ENCODE measurements around the gene SSTR5. TPM values are rescaled to one million over a fixed set of nuclear protein-coding genes. Genes with fewer than 3 reads are reported as not detected.
"Not testable (repeated sequence)": the region's sequence is repeated elsewhere in the genome, so short reads cannot be mapped to it uniquely, and the experiment has no call there.

The SSTR5 gene
- total RNA-seq (2022) (not detected in 2 replicates), Bru-seq, nascent RNA (not detected), BruChase-seq, experiment 1, labeled RNA remaining after a 6-hour chase (not detected), BruChase-seq, experiment 2, labeled RNA remaining after a 2-hour chase (not detected)
- long read RNA-seq = 0 reads

DNA sequence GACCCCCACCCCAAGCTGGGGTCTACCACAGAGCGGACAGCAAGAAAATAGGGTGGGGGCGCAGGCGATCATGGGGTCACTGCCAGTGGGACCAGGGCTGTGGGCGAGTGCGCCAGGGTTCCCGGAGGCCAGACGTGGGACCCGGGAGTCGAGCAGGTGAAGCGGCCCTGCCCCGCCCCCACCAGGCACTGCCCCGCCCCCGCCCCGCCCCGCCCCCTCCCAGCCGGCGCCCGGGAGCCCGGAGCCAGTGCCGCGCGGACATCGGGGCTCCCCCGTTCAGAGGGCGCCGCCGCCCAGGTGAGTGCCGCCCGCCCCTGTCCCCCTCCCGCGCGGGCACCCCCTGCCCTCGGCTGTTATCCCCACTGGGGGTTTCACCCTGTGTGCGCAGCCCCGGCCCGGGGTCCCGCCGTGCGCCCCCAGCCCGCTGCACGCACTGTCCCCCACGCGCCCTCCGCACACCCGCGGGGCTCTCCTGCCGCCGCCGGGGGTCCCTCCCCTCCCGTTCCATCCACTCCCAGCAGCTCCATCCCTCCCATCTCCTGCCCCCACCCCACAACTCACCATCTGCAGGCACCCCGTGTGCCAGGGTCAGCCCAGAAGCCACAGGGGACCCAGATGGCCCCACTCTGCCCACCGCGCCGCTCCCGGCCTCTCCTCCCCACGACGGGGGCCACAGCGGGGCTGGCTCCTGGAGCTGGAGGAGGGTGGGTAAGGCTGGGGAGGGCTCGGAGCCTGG lies at the start of gene SSTR5:
SSTR5 (plus strand) TSS at position 222 of the 736 bp plus-strand sequence. CDS start 6,122 bp downstream, outside the sequence.
- no peaks in the 10 kb centered on the region for H3K9me3 Mint-ChIP-seq (ENCODE audit: low read depth, unreplicated experiment)
- H3K36me3 Mint-ChIP-seq (ENCODE audit: insufficient read depth, unreplicated experiment) = no peaks in the 10 kb centered on the region
- DNase-seq = no peak
- no TSS peak for BruUV-seq (replicated peaks)
- intact Hi-C loops (cut with micrococcal nuclease; ENCODE audit: unreplicated experiment) = no loop called here
- peaks cover 96% of the 10 kb centered on the region for H3K27me3 Mint-ChIP-seq (ENCODE audit: unreplicated experiment)
- no peak for TF ChIP-seq CTCF (IDR thresholded peaks at IDR 0.05; ENCODE audit: unreplicated experiment)
- H3K4me1 Mint-ChIP-seq (ENCODE audit: low read depth, unreplicated experiment) = peaks cover 2% of the 10 kb centered on the region
- no peak within 1 kb of the TSS for H3K4me3 Mint-ChIP-seq (ENCODE audit: low read depth, unreplicated experiment)
- H3K27ac Mint-ChIP-seq (ENCODE audit: unreplicated experiment) = no peak within 1 kb of the TSS
- CTCF ChIA-PET = interaction anchor here (0.6 kb wide), 1 partner anchor 277 kb away, joined by 3 read pairs; no protein-coding TSS in a partner anchor

DNA sequence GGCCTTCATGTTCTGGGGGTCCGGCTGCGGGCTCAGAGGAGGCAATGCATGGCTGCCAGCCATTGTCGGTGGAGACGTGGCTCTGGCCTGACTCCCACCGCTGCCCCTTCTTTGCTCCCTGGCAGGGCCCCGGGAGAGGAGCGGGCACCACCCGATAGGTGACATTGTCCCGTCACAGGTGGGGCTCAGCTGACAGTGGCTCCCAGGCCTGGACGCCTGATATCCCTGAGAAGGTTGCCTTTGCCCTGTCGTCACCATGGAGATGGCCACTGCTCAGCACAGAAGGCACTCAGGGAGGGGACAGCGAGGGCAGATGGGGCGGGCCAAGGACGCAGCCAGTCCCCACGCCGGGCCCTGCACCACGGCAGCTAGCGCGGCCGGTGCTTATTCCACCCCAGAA lies 48.4 kb upstream of the SSTR5 start:
- BruUV-seq (replicated peaks) = no TSS peak
- CTCF ChIA-PET = interaction anchor here (0.7 kb wide), 1 partner anchor 494 kb away, joined by 7 read pairs; no protein-coding TSS in a partner anchor
- TF ChIP-seq CTCF (IDR thresholded peaks at IDR 0.05; ENCODE audit: unreplicated experiment) = no peak
- DNase-seq = no peak
- H3K27ac Mint-ChIP-seq (ENCODE audit: unreplicated experiment) = no peak overlapping the region
- intact Hi-C loops (cut with micrococcal nuclease; ENCODE audit: unreplicated experiment) = no loop called here
- H3K27me3 Mint-ChIP-seq (ENCODE audit: unreplicated experiment) = peaks cover 93% of the 10 kb centered on the region
- no peak overlapping the region for H3K4me3 Mint-ChIP-seq (ENCODE audit: low read depth, unreplicated experiment)
- peaks cover 3% of the 10 kb centered on the region for H3K36me3 Mint-ChIP-seq (ENCODE audit: insufficient read depth, unreplicated experiment)
- H3K9me3 Mint-ChIP-seq (ENCODE audit: low read depth, unreplicated experiment) = no peaks in the 10 kb centered on the region
- peaks cover 4% of the 10 kb centered on the region for H3K4me1 Mint-ChIP-seq (ENCODE audit: low read depth, unreplicated experiment)

- CTCF ChIA-PET; BruUV-seq (replicated peaks); H3K4me1 Mint-ChIP-seq (ENCODE audit: low read depth, unreplicated experiment); H3K4me3 Mint-ChIP-seq (ENCODE audit: low read depth, unreplicated experiment); intact Hi-C loops (cut with micrococcal nuclease; ENCODE audit: unreplicated experiment); H3K9me3 Mint-ChIP-seq (ENCODE audit: low read depth, unreplicated experiment); H3K27ac Mint-ChIP-seq (ENCODE audit: unreplicated experiment); H3K36me3 Mint-ChIP-seq (ENCODE audit: insufficient read depth, unreplicated experiment); DNase-seq: not testable (repeated sequence)
- H3K27me3 Mint-ChIP-seq (ENCODE audit: unreplicated experiment) = peaks cover 93% of the 10 kb centered on the region
Observed at GRCh38 chr16:1025183-1025809, 47.3 kb upstream of the SSTR5 start.

DNA sequence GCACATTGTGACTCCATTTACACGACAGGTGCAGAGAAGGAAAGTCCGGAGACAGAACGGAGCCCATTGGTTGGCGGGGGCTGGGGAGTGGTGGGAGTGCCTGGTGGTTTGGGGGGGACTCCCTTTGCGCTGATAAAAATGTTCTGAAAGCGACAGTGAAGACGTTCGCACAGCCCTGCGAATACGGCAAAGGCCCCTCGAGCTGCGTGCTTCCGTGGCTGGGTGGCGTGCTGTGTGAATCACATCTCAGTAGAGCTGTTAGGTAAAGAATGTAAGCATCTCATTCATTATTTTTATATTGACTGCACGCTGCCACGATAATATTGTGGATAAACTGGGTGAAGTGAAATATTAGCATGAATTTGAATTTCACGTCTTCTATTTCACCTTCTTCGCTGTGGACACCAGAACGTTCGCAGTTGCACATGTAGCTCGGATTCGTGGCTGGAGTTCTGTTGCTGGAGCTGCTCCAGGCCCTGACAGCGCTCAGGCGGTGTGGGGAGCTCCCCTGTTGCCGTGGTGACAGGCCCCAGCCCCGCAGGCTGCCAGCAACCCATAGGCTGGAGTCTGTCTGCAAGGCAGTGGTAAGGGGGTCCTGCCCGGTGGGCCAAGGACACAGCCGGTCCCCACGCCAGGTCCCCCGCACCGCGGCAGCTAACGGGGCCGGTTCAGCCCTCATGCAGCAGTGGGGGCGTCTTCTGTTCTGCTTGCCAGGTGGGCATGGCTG lies 46.3 kb upstream of the SSTR5 start:
- Mint-ChIP-seq H3K9me3 (ENCODE audit: low read depth, unreplicated experiment) (no peaks in the 10 kb centered on the region), H3K27ac (ENCODE audit: unreplicated experiment) (no peak overlapping the region), H3K36me3 (ENCODE audit: insufficient read depth, unreplicated experiment) (no peaks in the 10 kb centered on the region), H3K27me3 (ENCODE audit: unreplicated experiment) (peaks cover 84% of the 10 kb centered on the region), H3K4me3 (ENCODE audit: low read depth, unreplicated experiment) (no peak overlapping the region), H3K4me1 (ENCODE audit: low read depth, unreplicated experiment) (no peaks in the 10 kb centered on the region)
- no peak for TF ChIP-seq CTCF (IDR thresholded peaks at IDR 0.05; ENCODE audit: unreplicated experiment)
- CTCF ChIA-PET = no interaction called here
- no peak for DNase-seq
- no TSS peak for BruUV-seq (replicated peaks)
- intact Hi-C loops (cut with micrococcal nuclease; ENCODE audit: unreplicated experiment) = no loop called here
